HepG2 (cell line): ENCODE data around the gene KRTAP10-4. TPM values are rescaled to one million over a fixed set of nuclear protein-coding genes. Genes with fewer than 3 reads are reported as not detected.

ENCODE experiments used
- ATAC-seq: fragments of 200-7000 bp; cut with Tn5 transposase; 3 replicates; pipeline ENCODE4 v1.9.1; 2020; ENCODE audit warnings: mild to moderate bottlenecking, moderate library complexity
- BruUV-seq: library from RNA; stranded (reverse); fragments of 400-500 nt; replicated peaks from 2 replicates; lab custom pipeline; 2021; lab: Mats Ljungman, UMichigan
- CTCF ChIA-PET: fragments of 300-600 bp; formaldehyde crosslinking; extraction: SDS; loops from one replicate; lab custom pipeline; 2021; ENCODE audit warnings: low total read pairs, inconsistent platforms, low intra/inter-chr PET ratio; lab: Yijun Ruan, JAX
- POLR2A ChIA-PET: fragments of 350-600 bp; sonication (Branson Sonifier 250); formaldehyde crosslinking; loops from one replicate; lab custom pipeline; 2020; ENCODE audit warnings: antibody characterized with exemption, inconsistent platforms; lab: Yijun Ruan, JAX
- DNase-seq: peaks from one replicate; pipeline ENCODE4 v3.0.0-alpha.2; 2015; ENCODE audit warnings: low spot score
- FAIRE-seq: peaks from 3 replicates; lab custom pipeline; 2011; peaks lifted over from hg19 to GRCh38; lab: Jason Lieb, UNC
- H2AFZ ChIP-seq: one replicate; pipeline ENCODE4 v1.6.1; 2011; ENCODE audit warnings: low read length, inconsistent platforms
- H3K27ac ChIP-seq: fragments of 300-600 bp; 3 replicates; pipeline ENCODE4 v1.8.0; 2011; ENCODE audit warnings: mixed run types, mild to moderate bottlenecking, mixed read lengths, low read length, inconsistent platforms; ENCODE audit not compliant: insufficient read depth; ENCODE audit errors: extremely low read length
- H3K27me3 ChIP-seq, 2 experiments: fragments of 200-600 bp in 1 of 2; 2 replicates in 1 of 2; 3 replicates in 1 of 2; pipeline versions ENCODE4 v1.6.0 to v1.8.0; 2011; ENCODE audit warnings: low read length in 2 of 2, mild to moderate bottlenecking in 2 of 2, moderate library complexity in 2 of 2, inconsistent platforms in 1 of 2; ENCODE audit not compliant: insufficient read depth in 2 of 2, control insufficient read depth in 1 of 2
- H3K36me3 ChIP-seq, 2 experiments: fragments of 200-600 bp in 1 of 2; replicated peaks in 1 of 2; 2 replicates in 1 of 2; 3 replicates in 1 of 2; pipeline versions ENCODE4 v1.5.1 to v1.8.0; 2011; ENCODE audit warnings: low read length in 2 of 2, inconsistent platforms in 1 of 2; ENCODE audit not compliant: insufficient read depth in 2 of 2, control insufficient read depth in 1 of 2
- H3K4me1 ChIP-seq: 2 replicates; pipeline ENCODE4 v1.5.1; 2012; ENCODE audit warnings: low read length, inconsistent platforms; ENCODE audit not compliant: insufficient read depth
- H3K4me2 ChIP-seq: 2 replicates; pipeline ENCODE4 v1.6.0; 2011; ENCODE audit warnings: low read depth, low read length, inconsistent platforms
- H3K4me3 ChIP-seq, 3 experiments: fragments of 200-600 bp in 1 of 3; sonication (generic), shearing (Covaris generic) in 1 of 3; replicated peaks in 1 of 3; 2 replicates each; pipeline ENCODE4 v1.5.1; 2011 to 2016; ENCODE audit warnings: low read length in 3 of 3, inconsistent platforms in 2 of 3, low read depth in 2 of 3, mild to moderate bottlenecking in 2 of 3, control low read depth in 1 of 3, mixed read lengths in 1 of 3; ENCODE audit not compliant: insufficient read depth in 1 of 3
- H3K79me2 ChIP-seq: one replicate; pipeline ENCODE4 v1.6.1; 2011; ENCODE audit warnings: low read length, inconsistent platforms; ENCODE audit not compliant: insufficient read depth
- H3K9ac ChIP-seq: 2 replicates; pipeline ENCODE4 v1.6.0; 2011; ENCODE audit warnings: mild to moderate bottlenecking, low read depth, low read length, inconsistent platforms; ENCODE audit not compliant: insufficient read depth
- H3K9me3 ChIP-seq: 2 replicates; pipeline ENCODE4 v1.5.1; 2012; ENCODE audit warnings: mild to moderate bottlenecking, low read length
- H4K20me1 ChIP-seq: 2 replicates; pipeline ENCODE4 v1.6.0; 2011; ENCODE audit warnings: inconsistent platforms, mild to moderate bottlenecking, low read length, moderate library complexity; ENCODE audit not compliant: insufficient read depth
- E2F5 ChIP-seq: sonication (generic); formaldehyde crosslinking; conservative IDR thresholded peaks from 2 replicates; pipeline ENCODE4 v1.4.0; 2020; ENCODE audit warnings: missing genetic modification reagents
- SOX6 ChIP-seq, 2 experiments: fragments of 450-650 bp in 1 of 2; sonication (generic) in 1 of 2; formaldehyde crosslinking in 1 of 2; IDR thresholded peaks; 2 replicates each; pipeline versions ENCODE4 v1.4.0 to v1.6.1; 2017 to 2020; ENCODE audit warnings: antibody characterized with exemption in 1 of 2, mild to moderate bottlenecking in 1 of 2, missing genetic modification reagents in 1 of 2
- SPEN ChIP-seq: sonication (generic); formaldehyde crosslinking; IDR thresholded peaks from 2 replicates; pipeline ENCODE4 v1.5.1; 2020; ENCODE audit warnings: low read depth, mild to moderate bottlenecking, missing genetic modification reagents
- TBL1XR1 ChIP-seq: fragments of 150-350 bp; IDR thresholded peaks from 2 replicates; pipeline ENCODE4 v1.6.1; 2014; ENCODE audit warnings: borderline replicate concordance, low read length; ENCODE audit not compliant: partially characterized antibody
- ZNF737 ChIP-seq: sonication (generic); formaldehyde crosslinking; IDR thresholded peaks from 2 replicates; pipeline ENCODE4 v1.5.0; 2020; ENCODE audit warnings: missing genetic modification reagents, mild to moderate bottlenecking, borderline replicate concordance
- WGBS: methylation state at CpG from one replicate; pipeline ENCODE4 v1.1.6; 2017; ENCODE audit warnings: low lambda C conversion rate; 5-methylcytosine and 5-hydroxymethylcytosine counted together
- in situ Hi-C: cut with HindIII; loops from 2 replicates; pipeline ENCODE4 v1.10.0; 2017; ENCODE audit warnings: low pct_unique_long_range_greater_than_20kb; ENCODE audit not compliant: extremely low pct_ligation_motif_present
- intact Hi-C: fragments of 100-400 bp; cut with micrococcal nuclease; formaldehyde crosslinking; loops from one replicate; pipeline ENCODE4 v1.10.0; 2022; ENCODE audit not compliant: unreplicated experiment
- polyA plus RNA-seq, 8 experiments: library from polyadenylated mRNA; depleted of rRNA in 3 of 8; stranded (reverse) in 7 of 8; unstranded in 1 of 8; fragments of >200 nt; fragmentation: Illumina TruSeq in 4 of 8; extraction: Trizol in 4 of 8; gene quantifications; 2 replicates each; pipeline versions ENCODE4 v1.2.1 to v1.2.3, GENCODE V29; 2011 to 2016; ENCODE audit warnings: low read depth in 4 of 8, missing spikeins in 1 of 8, mixed read lengths in 1 of 8; ENCODE audit not compliant: insufficient read depth in 1 of 8
- total RNA-seq, 5 experiments: library from RNA; depleted of rRNA; stranded (reverse); fragments of >200 nt; fragmentation: Illumina TruSeq; extraction: Trizol; gene quantifications; 2 replicates each; pipeline ENCODE4 v1.2.3, GENCODE V29; 2016; ENCODE audit warnings: low read depth in 1 of 5

The KRTAP10-4 gene
- total and polyA plus RNA-seq, 2 of the 13 experiments (the other 11 are each of a cell fraction or from before 2014, with no cell fraction given): not detected

GRCh38 chr21:44598061-44598460, 24.5 kb downstream of the KRTAP10-4 start:
- Histone ChIP-seq H3K4me1 (peaks cover 27% of the 10 kb centered on the region), H3K4me3 (no peak overlapping the region), H3K4me2 (no peak overlapping the region), H3K9ac (no peak overlapping the region), H3K27ac (no peak overlapping the region), H3K36me3 (no peaks in the 10 kb centered on the region), H4K20me1 (no peaks in the 10 kb centered on the region), H2AFZ (no peak overlapping the region)
- in situ Hi-C loops: no loop called here
- ATAC-seq (no peak), DNase-seq (no peak)
- intact Hi-C loops: no loop called here
- 87% methylated on average over 11 of the region's 11 CpGs for WGBS
- POLR2A ChIA-PET: no interaction called here
- BruUV-seq: no TSS peak
- TF ChIP-seq SOX6 (IDR thresholded peaks at IDR 0.05): no peak
- TF ChIP-seq SOX6 (CRISPR knock-in tag; IDR thresholded peaks at IDR 0.05): no peak
- no peak for TF ChIP-seq E2F5 (CRISPR knock-in tag)
- no peak for TF ChIP-seq TBL1XR1
- TF ChIP-seq ZNF737 (CRISPR knock-in tag): no peak
- TF ChIP-seq, all 625 proteins: peak for 0
- Histone ChIP-seq H3K9me3 (no peaks in the 10 kb centered on the region), H3K79me2 (no peaks in the 10 kb centered on the region), H3K27me3 (peaks cover 0 to 1% of the 10 kb centered on the region in 2 experiments; a peak in 1 of 5 replicates)
- CTCF ChIA-PET: no interaction called here
- FAIRE-seq: no peak

- Histone ChIP-seq H2AFZ (no peak overlapping the region), H3K4me3 (no peak overlapping the region), H3K4me1 (peaks cover 13% of the 10 kb centered on the region), H3K4me2 (no peak overlapping the region), H3K36me3 (no peaks in the 10 kb centered on the region), H3K27me3 (peaks cover 0 to 1% of the 10 kb centered on the region in 2 experiments; a peak in 1 of 5 replicates), H3K9me3 (no peaks in the 10 kb centered on the region), H3K9ac (no peak overlapping the region), H4K20me1 (no peaks in the 10 kb centered on the region), H3K79me2 (no peaks in the 10 kb centered on the region), H3K27ac (no peak overlapping the region)
- no peak for TF ChIP-seq SPEN (CRISPR knock-in tag)
- no peak for ATAC-seq
- WGBS: 79% methylated on average over 6 of the region's 8 CpGs
- BruUV-seq: no TSS peak
- in situ Hi-C loops: no loop called here
- no peak for DNase-seq
- CTCF ChIA-PET: no interaction called here
- POLR2A ChIA-PET: no interaction called here
- intact Hi-C loops: no loop called here
- FAIRE-seq: no peak
These were observed 25.9 kb downstream of the KRTAP10-4 start for GRCh38 chr21:44599264-44600029.
